Activated CD4-positive, alpha-beta T cell treated with anti-CD3 and anti-CD28 coated beads, Interleukin-2, amount 50 U/mL, for 48 hours (primary cell): ENCODE measurements around the gene XRCC1.
A peak's percentile ranks its signal among the peaks of the same experiment; 100 is the strongest.
"Not testable (repeated sequence)": the region's sequence is repeated elsewhere in the genome, so short reads cannot be mapped to it uniquely, and the experiment has no call there.

Experiments used
- DNase-seq, 2 experiments: peaks; one replicate each; pipeline ENCODE4 v3.0.0-alpha.2; 2020

Gene XRCC1, protein sequence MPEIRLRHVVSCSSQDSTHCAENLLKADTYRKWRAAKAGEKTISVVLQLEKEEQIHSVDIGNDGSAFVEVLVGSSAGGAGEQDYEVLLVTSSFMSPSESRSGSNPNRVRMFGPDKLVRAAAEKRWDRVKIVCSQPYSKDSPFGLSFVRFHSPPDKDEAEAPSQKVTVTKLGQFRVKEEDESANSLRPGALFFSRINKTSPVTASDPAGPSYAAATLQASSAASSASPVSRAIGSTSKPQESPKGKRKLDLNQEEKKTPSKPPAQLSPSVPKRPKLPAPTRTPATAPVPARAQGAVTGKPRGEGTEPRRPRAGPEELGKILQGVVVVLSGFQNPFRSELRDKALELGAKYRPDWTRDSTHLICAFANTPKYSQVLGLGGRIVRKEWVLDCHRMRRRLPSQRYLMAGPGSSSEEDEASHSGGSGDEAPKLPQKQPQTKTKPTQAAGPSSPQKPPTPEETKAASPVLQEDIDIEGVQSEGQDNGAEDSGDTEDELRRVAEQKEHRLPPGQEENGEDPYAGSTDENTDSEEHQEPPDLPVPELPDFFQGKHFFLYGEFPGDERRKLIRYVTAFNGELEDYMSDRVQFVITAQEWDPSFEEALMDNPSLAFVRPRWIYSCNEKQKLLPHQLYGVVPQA

DNA sequence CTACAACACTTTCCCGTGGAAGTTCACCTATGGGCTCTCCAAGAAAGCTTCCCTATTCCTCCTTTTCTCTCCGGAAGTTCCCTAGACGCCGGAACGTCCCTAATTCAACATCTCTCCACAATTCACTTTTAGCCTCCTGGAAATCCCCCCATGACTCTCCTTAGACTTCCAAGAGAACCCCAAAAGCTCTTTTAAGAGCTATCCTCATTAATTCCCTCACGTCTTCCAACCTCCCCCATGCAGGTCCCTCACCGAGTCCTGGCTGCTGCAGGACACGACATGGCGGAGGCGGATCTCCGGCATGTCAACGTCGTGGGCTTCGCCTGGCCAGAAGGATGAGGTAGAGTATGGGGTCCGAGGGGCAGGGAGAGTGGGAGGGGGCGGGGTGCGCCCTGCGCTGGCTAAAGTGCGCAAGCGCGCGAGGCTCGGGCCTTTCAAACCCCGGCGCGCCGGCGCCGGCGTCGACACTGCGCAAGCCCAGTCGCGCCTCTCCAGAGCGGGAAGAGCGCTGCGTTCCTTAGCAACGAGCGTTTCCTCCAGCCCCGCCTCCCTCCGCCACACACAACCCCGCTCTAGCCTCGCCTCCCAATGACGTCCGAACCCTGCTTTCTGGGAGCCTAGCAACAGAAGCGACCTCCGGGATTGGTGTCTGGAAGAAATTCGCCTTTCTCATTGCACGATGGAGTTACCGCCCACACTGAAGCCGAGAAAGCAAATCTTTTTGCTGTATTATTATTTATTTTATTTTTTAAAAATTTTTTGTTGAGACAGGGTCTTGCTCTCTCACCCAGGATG is at the start of gene XRCC1, which contains the start of gene PINLYP:
Gene XRCC1 (minus strand): TSS at position 372 of the 795 bp plus-strand sequence. CDS start 69 bp downstream, at position 303.
Gene PINLYP (plus strand): TSS at position 646 of the 795 bp plus-strand sequence. CDS start 1,391 bp downstream, outside the sequence.
- DNase-seq, result peak; percentile 96 to 98

DNA sequence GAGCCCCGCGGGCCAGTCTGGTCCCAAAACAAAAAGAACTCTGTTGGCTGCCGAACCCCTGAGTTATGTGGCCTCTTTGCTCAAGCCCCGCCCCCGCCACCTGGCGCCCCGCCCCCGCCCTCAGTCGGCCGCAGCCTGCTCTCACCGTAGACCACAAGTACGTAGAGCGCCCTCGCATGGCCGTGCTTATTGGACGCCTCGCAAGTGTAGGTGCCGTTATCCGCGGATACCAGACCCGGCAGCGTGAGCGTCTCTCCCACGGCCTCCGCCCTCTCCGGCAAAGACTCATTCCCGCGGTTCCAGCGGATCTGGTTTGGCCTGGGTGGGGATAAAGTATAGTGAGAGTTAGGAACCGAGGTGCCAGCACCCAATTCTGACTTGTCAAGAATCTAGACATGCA is 49.6 kb upstream of the XRCC1 start:
- DNase-seq, result peak; percentile 90 to 93

GRCh38 chr19:43623889-43624670 is 48.8 kb upstream of the XRCC1 start:
- no peak for DNase-seq

DNA sequence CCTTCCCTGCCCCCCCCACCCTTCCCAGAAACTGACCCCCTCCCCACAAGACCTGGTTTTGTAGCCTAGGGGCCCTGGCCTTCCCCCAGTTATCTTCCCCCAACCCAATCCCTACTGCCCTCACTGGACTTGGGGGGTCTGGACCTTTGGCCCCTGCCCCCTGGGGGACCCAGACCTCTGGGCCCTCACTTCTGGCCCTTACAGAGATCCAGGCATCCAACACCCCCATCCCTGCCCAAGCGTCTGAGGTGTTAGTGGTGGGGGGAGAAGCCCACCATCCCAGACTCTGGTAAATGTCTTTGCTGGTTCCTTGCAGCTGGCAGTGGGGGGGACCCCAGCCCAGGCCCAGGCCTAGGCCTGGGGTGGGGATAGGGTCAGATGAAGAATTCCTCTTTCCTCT is 47.6 kb upstream of the XRCC1 start:
- no peak for DNase-seq

DNA sequence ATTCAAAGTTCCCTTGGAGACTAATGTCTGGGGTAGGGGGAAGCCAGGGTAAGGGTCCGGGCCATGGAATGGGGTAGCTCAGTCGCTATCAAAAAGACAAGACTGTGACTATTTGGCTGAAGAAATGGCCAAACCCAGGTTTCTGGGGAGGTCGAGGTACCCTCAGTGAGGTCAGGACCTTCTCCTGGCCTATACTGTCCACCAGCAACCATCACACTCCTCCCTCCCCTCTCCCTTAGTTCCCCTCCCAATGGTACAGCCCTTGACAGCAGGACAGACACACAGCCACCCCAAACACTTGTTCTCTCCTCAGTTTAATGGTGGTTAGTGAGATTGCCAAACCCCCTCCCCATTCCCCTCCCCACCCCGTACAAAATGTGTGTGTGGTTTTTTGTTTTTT is 46.7 kb upstream of the XRCC1 start:
- no peak for DNase-seq

- peak in 1 of 2 experiments; percentile 88 for DNase-seq
Measured at GRCh38 chr19:43620061-43621001, 45.0 kb upstream of the XRCC1 start.

GRCh38 chr19:43619262-43620060 is 44.1 kb upstream of the XRCC1 start, which contains the start of gene ZNF428:
TSS of gene ZNF428 (minus strand) at chr19:43619629. CDS start at chr19:43614304, 5,325 bp downstream.
- peak; percentile 83 to 91 for DNase-seq

- DNase-seq, result peak; percentile 56 to 66
Measured at GRCh38 chr19:43618921-43619261, 43.6 kb upstream of the XRCC1 start.

GRCh38 chr19:43616954-43617353 is 41.6 kb upstream of the XRCC1 start:
- DNase-seq, result no peak

GRCh38 chr19:43616306-43616705 is 41.0 kb upstream of the XRCC1 start:
- no peak for DNase-seq

- DNase-seq, result no peak
Measured at GRCh38 chr19:43612374-43612773, 37.0 kb upstream of the XRCC1 start.

DNA sequence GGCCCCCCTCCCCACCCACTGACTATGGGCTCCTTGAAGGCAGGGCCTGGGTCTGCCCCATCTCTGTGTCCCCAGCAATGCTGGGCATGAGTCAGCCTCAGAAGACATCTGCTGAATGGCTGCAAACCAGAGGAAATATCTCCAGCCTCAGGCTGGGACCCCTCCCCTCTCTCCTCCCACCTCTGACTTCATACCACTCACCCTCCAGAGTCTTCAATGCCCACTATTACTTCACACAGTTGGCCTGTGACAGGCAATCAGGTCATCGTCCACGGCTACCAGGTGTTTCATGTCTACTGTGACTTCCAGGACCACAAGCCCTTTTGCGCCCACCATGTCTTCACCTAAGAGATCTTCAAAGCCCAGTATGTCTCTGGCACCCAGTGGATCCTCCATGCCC is 36.5 kb upstream of the XRCC1 start, which contains the start of gene SRRM5:
Gene SRRM5 (plus strand): TSS at position 301 of the 400 bp plus-strand sequence. CDS start 34 bp downstream, at position 335.
- DNase-seq, result no peak

DNA sequence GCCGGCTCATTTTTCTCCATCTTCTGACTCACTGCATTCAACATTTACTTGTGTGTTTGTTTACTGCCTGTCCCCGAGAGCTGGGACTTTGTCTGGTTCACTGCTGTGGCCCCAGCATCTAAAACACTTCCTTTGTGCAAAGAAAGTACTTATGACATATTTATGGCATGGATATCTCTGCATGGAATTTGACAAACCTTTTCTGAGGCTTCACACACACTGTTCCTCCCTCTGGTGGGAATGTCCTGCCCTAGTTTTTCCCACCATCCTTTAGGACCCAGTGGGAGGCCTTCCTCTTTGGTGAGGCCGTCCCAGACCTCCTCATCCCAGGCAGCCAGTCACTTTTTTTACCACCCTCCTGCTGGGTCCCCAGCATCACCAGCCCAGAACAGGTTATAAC is 35.2 kb upstream of the XRCC1 start:
- no peak for DNase-seq

- DNase-seq, result no peak
Measured at GRCh38 chr19:43609872-43610271, 34.5 kb upstream of the XRCC1 start.

GRCh38 chr19:43607238-43608205 is 32.2 kb upstream of the XRCC1 start:
- no peak for DNase-seq

DNA sequence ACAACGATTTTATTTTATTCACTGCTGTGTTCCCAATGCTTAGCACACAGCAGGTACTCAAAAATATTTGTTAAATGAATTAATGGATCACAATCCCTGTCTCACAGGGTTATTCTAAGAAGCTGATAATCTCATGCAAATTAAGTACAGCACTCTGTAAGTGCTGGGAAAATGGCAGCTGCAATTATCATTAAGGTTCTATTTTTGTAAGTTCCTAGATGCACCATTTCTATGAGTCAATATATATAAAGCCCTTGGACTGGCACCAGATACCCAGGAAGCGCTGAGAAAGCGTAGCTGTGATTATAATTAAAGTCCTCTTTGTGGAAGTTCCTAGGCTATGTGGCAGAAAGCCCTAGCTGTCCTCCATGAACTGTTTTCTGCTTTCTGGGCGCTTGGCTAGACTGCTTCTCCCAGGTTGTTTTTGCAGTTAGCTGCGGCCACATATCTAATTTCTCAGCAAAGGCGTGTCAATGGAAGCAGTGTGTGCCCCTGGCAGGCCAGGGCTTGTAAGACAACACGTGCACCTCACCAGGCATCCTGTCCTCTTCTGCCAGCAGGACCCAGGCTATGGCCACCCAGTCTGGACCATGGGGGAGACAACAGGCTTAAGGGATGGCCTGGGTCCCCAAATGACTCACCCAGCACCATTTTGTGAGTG is 31.4 kb upstream of the XRCC1 start:
- no peak for DNase-seq

DNA sequence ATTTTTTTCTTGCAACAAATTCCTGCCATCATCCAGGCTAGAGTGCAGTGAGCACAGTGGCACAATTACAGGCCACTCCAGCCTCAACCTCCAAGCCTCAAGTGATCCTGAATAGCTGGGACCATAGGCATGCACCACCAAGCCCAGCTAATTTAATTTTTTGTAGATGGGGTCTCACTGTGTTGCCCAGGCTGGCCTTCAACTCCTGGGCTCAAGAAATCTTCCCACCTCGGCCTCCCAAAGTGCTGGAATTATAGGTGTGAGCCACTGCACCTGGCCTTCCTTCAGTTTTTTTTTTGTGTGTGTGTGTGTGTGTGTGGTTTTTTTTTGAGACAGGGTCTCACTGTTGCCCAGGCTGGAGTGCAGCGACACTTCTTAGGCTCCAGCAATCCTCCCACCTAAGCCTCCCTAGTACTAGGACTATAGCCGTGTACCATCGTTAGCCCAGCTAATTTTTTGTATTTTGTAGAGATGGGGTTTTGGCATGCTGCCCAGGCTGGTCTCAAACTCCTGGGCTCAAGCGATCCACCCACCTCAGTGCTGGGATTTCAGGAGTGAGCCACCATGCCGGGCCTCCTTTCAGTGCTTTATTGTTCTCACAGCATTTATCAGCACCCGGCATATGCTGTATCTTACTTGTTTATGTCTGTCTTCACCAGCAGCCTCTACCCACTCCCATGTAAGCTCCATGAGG is 30.7 kb upstream of the XRCC1 start:
- no peak for DNase-seq

DNA sequence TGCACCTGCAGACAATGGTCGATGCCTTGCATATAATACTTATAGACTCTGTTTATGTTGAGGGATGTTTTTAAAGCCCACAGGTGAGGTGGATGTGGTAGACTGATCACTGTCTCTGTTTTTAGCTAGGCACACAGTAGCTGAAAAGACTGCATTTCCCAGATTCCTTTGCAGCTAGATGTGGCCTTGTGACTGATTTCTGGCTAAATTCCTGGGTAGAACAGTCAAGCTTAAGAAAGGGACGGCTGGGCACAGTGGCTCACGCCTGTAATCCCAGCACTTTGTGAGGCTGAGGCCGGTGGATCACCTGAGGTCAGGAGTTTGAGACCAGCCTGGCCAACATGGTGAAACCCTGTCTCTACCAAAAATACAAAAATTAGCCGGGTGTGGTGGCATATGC is 25.0 kb upstream of the XRCC1 start:
- DNase-seq, result not testable (repeated sequence)
